Kidney epithelial cell (primary cell): ENCODE measurements around the gene ST6GALNAC5. TPM values are rescaled to one million over a fixed set of nuclear protein-coding genes. Genes with fewer than 3 reads are reported as not detected.
"Not testable (repeated sequence)": the region's sequence is repeated elsewhere in the genome, so short reads cannot be mapped to it uniquely, and the experiment has no call there.

Experiments used
- DNase-seq: peaks from one replicate; pipeline ENCODE4 v3.0.0-alpha.2; 2010; ENCODE audit warnings: low read depth
- H3K27me3 ChIP-seq: 2 replicates; pipeline ENCODE4 v1.6.0; 2011; ENCODE audit warnings: low read length; ENCODE audit not compliant: control insufficient read depth, insufficient read depth
- H3K36me3 ChIP-seq: 2 replicates; pipeline ENCODE4 v1.5.1; 2011; ENCODE audit warnings: low read length; ENCODE audit not compliant: control insufficient read depth, insufficient read depth
- H3K4me3 ChIP-seq: 2 replicates; pipeline ENCODE4 v1.5.1; 2011; ENCODE audit warnings: low read depth, mild to moderate bottlenecking, control low read depth, low read length
- total RNA-seq: library from RNA; depleted of rRNA; stranded (reverse); fragments of >200 nt; gene quantifications from 2 replicates; pipeline ENCODE4 v1.2.3, GENCODE V29; 2015
- TF ChIP-seq, protein P1 (sequence below): IDR thresholded peaks from 2 replicates; pipeline ENCODE4 v1.5.1; 2011; ENCODE audit warnings: mild to moderate bottlenecking, moderate library complexity, low read length, control low read depth, inconsistent platforms; ENCODE audit not compliant: insufficient read depth, poor library complexity, severe bottlenecking

The ST6GALNAC5 gene
- total RNA-seq, 1 donor from 2014 or later = 9.4 TPM

DNA sequence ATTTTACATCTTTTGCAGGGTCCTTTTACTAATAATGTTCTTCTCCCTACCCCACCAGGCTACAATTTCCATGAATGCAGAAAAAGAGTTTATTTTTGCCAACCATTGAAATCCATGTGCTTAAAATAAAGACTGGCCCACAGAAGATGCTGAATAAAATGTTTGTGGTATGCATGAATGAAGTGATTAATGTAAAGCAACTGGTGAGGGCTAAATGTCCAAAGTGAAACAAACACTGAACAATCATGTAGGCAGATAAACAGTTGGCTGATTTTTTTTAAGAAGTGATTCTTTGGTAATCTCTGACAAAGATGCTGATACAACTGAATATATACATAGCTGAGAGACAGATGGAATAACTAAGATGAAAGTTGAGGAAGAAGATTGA is 94.5 kb downstream of the ST6GALNAC5 start:
- TF ChIP-seq, protein P1, sequence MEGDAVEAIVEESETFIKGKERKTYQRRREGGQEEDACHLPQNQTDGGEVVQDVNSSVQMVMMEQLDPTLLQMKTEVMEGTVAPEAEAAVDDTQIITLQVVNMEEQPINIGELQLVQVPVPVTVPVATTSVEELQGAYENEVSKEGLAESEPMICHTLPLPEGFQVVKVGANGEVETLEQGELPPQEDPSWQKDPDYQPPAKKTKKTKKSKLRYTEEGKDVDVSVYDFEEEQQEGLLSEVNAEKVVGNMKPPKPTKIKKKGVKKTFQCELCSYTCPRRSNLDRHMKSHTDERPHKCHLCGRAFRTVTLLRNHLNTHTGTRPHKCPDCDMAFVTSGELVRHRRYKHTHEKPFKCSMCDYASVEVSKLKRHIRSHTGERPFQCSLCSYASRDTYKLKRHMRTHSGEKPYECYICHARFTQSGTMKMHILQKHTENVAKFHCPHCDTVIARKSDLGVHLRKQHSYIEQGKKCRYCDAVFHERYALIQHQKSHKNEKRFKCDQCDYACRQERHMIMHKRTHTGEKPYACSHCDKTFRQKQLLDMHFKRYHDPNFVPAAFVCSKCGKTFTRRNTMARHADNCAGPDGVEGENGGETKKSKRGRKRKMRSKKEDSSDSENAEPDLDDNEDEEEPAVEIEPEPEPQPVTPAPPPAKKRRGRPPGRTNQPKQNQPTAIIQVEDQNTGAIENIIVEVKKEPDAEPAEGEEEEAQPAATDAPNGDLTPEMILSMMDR = no peak
- H3K27me3 ChIP-seq = no peaks in the 10 kb centered on the region
- no peak for DNase-seq
- H3K36me3 ChIP-seq = no peaks in the 10 kb centered on the region
- no peak overlapping the region for H3K4me3 ChIP-seq

DNA sequence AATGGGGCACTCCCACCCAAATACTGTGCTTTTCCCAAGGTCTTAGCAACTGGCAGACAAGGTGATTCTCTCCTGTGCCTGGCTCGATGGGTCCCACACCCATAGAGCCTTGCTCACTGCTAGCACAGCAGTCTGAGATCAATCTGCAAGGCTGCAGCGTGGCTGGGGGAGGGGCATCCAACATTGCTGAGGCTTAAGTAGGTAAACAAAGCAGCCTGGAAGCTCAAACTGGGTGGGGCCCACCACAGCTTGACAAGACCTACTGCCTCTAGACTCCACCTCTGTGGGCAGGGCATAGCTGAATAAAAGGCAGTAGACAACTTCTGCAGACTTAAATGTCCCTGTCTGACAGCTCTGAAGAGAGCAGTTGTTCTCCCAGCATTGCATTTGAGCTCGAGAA is 114.0 kb downstream of the ST6GALNAC5 start:
- H3K4me3 ChIP-seq, H3K27me3 ChIP-seq, DNase-seq, H3K36me3 ChIP-seq: not testable (repeated sequence)

DNA sequence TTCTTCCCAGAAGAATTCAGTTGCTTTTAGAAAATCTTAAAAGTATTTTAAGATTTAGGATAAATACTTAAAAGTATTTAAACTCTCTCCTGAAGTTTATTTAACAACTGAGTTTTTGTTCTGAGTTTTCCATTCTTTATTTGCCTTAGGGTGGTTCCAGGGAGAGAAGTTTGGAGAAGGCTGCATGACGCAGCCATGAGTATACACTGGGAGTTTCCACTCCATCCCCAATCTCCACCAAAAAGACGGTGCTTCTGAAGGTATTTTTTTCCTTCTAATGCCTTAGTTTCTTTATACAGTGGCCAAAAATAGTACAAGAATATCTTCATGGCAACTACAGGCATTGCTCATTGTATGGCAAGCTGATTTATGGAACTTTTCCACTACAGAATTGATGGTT is 122.7 kb downstream of the ST6GALNAC5 start:
- Histone ChIP-seq H3K4me3 (no peak overlapping the region), H3K27me3 (no peaks in the 10 kb centered on the region), H3K36me3 (no peaks in the 10 kb centered on the region)
- no peak for DNase-seq
- TF ChIP-seq, protein P1 = no peak

DNA sequence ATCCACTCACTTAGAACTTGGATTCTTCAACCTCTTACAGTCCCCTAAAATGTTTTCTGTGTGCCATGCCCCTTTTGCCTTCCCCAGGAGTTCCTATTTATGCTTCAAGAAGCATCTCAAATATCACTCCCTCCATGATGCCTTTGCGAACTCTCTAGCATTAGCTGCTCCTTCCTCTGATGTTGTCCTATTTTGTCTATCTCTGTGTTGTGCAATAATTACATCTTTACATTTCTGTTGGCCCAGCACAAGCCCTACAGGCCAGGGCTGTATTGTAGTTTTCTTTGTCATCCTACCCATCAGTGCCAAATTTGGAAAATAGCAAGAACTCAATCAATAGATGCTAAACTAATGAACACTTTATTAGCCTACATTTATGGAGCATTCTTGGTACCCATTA is 125.8 kb downstream of the ST6GALNAC5 start:
- no peaks in the 10 kb centered on the region for H3K36me3 ChIP-seq
- no peaks in the 10 kb centered on the region for H3K27me3 ChIP-seq
- no peak for DNase-seq
- TF ChIP-seq, protein P1 = no peak
- H3K4me3 ChIP-seq = no peak overlapping the region

DNA sequence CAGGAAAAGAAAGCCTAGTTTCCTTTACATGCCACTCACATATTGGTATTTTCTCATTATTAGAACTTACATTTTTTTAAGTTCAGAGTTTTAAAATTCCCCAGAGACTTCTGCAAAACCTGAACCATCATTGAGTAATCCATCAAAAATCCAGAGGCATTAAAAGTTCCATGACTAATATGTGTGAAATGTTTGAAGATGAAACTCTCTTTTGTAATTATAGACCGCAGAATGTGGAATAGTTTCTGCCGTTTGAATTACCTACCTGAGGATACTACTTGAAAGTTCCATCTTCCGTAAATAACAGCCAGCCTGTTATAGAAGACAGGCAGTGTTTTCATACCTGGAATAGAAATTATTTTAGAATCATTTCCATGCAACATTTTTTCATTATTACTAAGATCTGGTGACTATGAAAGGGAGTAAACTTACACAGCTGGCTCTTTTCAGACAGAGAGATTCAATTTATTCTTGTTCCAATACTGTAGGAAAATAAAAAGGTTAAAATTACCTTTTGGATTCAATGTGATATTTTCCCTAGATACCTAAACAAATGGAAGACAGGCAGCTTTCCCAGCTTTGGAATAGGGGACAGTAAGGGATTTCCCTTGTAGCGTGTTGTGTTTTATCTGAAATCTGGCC is 131.4 kb downstream of the ST6GALNAC5 start:
- DNase-seq = peak; percentile 56
- TF ChIP-seq, protein P1 = no peak
- H3K27me3 ChIP-seq = no peaks in the 10 kb centered on the region
- H3K4me3 ChIP-seq = no peak overlapping the region
- H3K36me3 ChIP-seq = no peaks in the 10 kb centered on the region

DNA sequence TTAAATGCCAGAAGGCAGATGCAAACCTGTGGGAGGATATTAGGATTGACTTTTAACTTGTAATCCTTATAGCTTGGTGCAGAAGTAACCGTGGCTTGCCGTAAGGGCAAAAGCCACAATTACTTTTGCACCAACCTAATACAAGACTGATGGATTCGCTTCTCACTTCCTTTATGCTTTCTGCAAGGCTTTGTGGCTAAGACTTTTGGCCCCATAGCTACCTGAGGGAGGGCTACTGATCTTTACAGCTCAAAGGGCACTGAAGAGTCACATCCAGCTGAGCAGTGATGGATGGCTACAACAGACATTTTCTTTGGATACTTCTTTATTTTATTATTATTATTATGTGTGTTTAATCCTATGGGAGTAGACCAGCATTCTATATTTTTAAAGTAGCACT is 140.4 kb downstream of the ST6GALNAC5 start:
- Histone ChIP-seq H3K27me3 (no peaks in the 10 kb centered on the region), H3K4me3 (no peak overlapping the region), H3K36me3 (no peaks in the 10 kb centered on the region)
- DNase-seq = no peak
- TF ChIP-seq, protein P1 = no peak
